Esophagus squamous epithelium (tissue), 5 donors: ENCODE results near the gene FBXO10. TPM values are rescaled to one million over a fixed set of nuclear protein-coding genes. Genes with fewer than 3 reads are reported as not detected.

Source experiments
- DNase-seq: peaks from one replicate; lab custom pipeline; 2025; lab: John Stamatoyannopoulos, UW
- H3K27ac ChIP-seq, 4 donors: fragments of 200-600 bp; sonication (generic); one replicate each; pipeline ENCODE4 v1.5.1; 2016 to 2019; ENCODE audit warnings: mild to moderate bottlenecking in 1 of 4
- H3K27me3 ChIP-seq, 4 donors: fragments of 200-600 bp; sonication (generic); 1 replicate in 3 of 4; 2 replicates in 1 of 4; pipeline versions ENCODE4 v1.5.1 to v1.6.0; 2017 to 2021; ENCODE audit warnings: antibody characterized with exemption in 1 of 4
- H3K36me3 ChIP-seq, 3 donors: fragments of 200-600 bp; sonication (generic); one replicate each; pipeline ENCODE4 v1.5.1; 2016 to 2019
- H3K4me1 ChIP-seq, 3 donors: fragments of 200-600 bp; sonication (generic); one replicate each; pipeline ENCODE4 v1.5.1; 2017 to 2019
- H3K4me3 ChIP-seq, 4 donors: fragments of 200-600 bp; sonication (generic); 1 replicate in 3 of 4; 2 replicates in 1 of 4; pipeline ENCODE4 v1.5.1; 2016 to 2019; ENCODE audit warnings: mild to moderate bottlenecking in 2 of 4, moderate library complexity in 1 of 4
- H3K9me3 ChIP-seq, 3 donors: fragments of 200-600 bp; sonication (generic); one replicate each; pipeline ENCODE4 v1.5.1; 2016 to 2019
- POLR2A ChIP-seq, 4 donors: fragments of 450-650 bp; IDR thresholded peaks; one replicate each; pipeline ENCODE4 v1.6.1; 2017; ENCODE audit warnings: antibody characterized with exemption in 4 of 4, mild to moderate bottlenecking in 4 of 4, moderate library complexity in 3 of 4
- WGBS, 2 donors: methylation state at CpG; one replicate each; pipeline ENCODE4 v1.1.5; 2018; 5-methylcytosine and 5-hydroxymethylcytosine counted together
- intact Hi-C: fragments of 100-400 bp; cut with DNase I; formaldehyde crosslinking; loops from one replicate; pipeline ENCODE4 v1.15.0; 2022
- total RNA-seq, 4 donors: library from RNA; depleted of rRNA; stranded (reverse); fragments of >200 nt; gene quantifications; one replicate each; pipeline ENCODE4 v1.1.0, GENCODE V29; 2016
- TF ChIP-seq, protein P1 (sequence below), 6 experiments: fragments of 450-650 bp in 4 of 6; fragments of 200-600 bp in 2 of 6; sonication (generic) in 2 of 6; IDR thresholded peaks; one replicate each; pipeline ENCODE4 v1.5.1; 2016 to 2019; ENCODE audit warnings: antibody characterized with exemption in 6 of 6, mild to moderate bottlenecking in 4 of 6, moderate library complexity in 4 of 6
- donor health status: DM: yes; HTN: yes; CAD: no.

The FBXO10 gene, protein sequence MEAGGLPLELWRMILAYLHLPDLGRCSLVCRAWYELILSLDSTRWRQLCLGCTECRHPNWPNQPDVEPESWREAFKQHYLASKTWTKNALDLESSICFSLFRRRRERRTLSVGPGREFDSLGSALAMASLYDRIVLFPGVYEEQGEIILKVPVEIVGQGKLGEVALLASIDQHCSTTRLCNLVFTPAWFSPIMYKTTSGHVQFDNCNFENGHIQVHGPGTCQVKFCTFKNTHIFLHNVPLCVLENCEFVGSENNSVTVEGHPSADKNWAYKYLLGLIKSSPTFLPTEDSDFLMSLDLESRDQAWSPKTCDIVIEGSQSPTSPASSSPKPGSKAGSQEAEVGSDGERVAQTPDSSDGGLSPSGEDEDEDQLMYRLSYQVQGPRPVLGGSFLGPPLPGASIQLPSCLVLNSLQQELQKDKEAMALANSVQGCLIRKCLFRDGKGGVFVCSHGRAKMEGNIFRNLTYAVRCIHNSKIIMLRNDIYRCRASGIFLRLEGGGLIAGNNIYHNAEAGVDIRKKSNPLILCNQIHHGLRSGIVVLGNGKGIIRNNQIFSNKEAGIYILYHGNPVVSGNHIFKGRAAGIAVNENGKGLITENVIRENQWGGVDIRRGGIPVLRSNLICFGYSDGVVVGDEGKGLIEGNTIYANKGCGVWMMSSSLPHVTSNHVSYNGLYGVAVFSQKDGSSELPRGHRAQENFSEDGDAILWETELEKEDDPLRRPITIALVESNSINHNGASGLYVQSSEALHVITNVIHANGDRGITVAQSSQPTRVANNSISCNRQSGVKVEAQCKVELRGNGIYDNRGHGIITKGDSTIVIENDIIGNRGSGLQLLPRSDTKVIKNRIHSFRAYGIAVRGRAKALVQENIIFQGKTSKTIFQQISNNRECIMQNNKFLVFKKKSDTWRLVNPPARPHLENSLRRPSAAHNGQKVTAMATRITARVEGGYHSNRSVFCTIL
- 1 to 10 TPM; 3.4 to 6.0 (median 4.4) TPM for total RNA-seq

DNA sequence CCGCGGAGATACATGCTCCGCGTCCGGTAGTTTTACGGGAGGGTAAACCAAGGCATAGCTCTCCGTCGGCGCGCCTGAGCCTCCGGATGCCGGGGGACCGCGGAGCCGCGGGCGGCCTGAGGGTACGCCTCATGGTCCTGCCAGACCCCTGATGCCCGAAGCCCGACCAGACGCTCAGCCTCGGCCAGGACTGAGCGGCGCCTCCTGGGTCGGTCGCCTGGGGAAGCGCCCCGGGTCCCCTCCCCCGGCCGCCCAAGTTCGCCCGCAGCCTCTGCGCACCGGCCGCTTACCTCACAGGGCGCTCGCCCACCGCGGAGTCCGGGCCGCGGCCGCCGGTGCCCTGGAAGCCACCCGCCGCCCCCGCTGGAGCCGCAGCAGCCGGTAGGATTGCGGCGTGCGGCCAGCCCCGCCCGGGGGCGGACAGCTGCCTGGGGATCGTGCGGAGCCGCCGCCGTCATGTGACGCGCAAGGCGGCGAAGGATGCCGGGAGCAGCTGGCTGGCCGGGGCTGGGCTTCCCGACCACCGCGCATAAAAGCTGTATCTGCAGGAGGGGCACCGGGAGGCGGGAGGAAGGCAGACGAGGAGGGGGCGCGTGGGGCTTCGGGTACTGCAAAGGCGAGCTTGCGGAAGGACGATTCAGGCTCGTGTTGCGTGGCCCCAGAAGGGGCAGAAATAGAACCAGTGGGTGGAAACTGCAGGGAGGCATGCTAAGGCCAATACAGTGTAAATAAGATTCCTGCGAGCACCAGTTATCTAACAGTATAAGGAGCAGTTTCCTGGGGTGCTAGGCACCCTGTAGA, at the start of gene FBXO10:
Gene FBXO10 (minus strand): TSS at position 460 of the 801 bp plus-strand sequence. CDS start 34,612 bp downstream, outside the sequence.
- 0 to 2% methylated on average over 6 to 18 of the region's 81 CpGs for WGBS, 2 donors
- TF ChIP-seq, protein P1, sequence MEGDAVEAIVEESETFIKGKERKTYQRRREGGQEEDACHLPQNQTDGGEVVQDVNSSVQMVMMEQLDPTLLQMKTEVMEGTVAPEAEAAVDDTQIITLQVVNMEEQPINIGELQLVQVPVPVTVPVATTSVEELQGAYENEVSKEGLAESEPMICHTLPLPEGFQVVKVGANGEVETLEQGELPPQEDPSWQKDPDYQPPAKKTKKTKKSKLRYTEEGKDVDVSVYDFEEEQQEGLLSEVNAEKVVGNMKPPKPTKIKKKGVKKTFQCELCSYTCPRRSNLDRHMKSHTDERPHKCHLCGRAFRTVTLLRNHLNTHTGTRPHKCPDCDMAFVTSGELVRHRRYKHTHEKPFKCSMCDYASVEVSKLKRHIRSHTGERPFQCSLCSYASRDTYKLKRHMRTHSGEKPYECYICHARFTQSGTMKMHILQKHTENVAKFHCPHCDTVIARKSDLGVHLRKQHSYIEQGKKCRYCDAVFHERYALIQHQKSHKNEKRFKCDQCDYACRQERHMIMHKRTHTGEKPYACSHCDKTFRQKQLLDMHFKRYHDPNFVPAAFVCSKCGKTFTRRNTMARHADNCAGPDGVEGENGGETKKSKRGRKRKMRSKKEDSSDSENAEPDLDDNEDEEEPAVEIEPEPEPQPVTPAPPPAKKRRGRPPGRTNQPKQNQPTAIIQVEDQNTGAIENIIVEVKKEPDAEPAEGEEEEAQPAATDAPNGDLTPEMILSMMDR (IDR thresholded peaks at IDR 0.05) = no peak
- peak in 2 of 4 donors; percentile 44 to 64 for TF ChIP-seq POLR2A (IDR thresholded peaks at IDR 0.05)
- no peak for DNase-seq

DNA sequence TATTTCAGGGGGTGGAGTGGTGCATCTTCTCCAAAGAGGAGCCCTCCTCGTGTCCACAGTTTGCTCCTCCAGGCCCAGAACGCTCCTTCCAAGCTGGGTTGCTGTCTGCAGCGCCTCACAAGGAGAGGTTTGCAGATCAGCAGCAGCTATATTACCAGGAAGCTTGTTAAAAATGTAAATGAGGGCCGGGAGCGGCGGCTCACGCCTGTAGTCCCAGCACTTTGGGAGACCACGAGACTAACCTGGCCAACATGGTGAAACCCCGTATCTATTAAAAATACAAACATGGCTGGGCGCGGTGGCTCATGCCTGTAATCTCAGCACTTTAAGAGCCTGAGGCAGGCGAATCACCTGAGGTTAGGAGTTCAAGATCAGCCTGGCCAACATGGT, 49.6 kb upstream of the FBXO10 start:
- Histone ChIP-seq H3K36me3 (no peaks in the 10 kb centered on the region), H3K4me1 (no peaks in the 10 kb centered on the region), H3K9me3 (no peaks in the 10 kb centered on the region), H3K27ac (no peak overlapping the region), H3K4me3 (no peak overlapping the region), H3K27me3 (no peaks in the 10 kb centered on the region)
- TF ChIP-seq POLR2A (IDR thresholded peaks at IDR 0.05) = no peak
- TF ChIP-seq, protein P1 (IDR thresholded peaks at IDR 0.05) = no peak
- WGBS, 2 donors = 79 to 81% methylated on average over 11 to 12 of the region's 12 CpGs
- DNase-seq = no peak
- intact Hi-C loops = no loop called here

More for the DNA sequence above, at the start of gene FBXO10:
- peaks cover 5 to 26% (median 10%) of the 10 kb centered on the region in 3 donors for H3K4me1 ChIP-seq
- no peaks in the 10 kb centered on the region for H3K27me3 ChIP-seq
- intact Hi-C loops = no loop called here
- no peaks in the 10 kb centered on the region for H3K9me3 ChIP-seq
- H3K4me3 ChIP-seq = peak within 1 kb of the TSS; percentile 64 to 83 (median 73)
- H3K27ac ChIP-seq = peak within 1 kb of the TSS; percentile 76 to 85 (median 82)
- H3K36me3 ChIP-seq = peaks cover 0 to 10% (median 8%) of the 10 kb centered on the region in 3 donors

DNA sequence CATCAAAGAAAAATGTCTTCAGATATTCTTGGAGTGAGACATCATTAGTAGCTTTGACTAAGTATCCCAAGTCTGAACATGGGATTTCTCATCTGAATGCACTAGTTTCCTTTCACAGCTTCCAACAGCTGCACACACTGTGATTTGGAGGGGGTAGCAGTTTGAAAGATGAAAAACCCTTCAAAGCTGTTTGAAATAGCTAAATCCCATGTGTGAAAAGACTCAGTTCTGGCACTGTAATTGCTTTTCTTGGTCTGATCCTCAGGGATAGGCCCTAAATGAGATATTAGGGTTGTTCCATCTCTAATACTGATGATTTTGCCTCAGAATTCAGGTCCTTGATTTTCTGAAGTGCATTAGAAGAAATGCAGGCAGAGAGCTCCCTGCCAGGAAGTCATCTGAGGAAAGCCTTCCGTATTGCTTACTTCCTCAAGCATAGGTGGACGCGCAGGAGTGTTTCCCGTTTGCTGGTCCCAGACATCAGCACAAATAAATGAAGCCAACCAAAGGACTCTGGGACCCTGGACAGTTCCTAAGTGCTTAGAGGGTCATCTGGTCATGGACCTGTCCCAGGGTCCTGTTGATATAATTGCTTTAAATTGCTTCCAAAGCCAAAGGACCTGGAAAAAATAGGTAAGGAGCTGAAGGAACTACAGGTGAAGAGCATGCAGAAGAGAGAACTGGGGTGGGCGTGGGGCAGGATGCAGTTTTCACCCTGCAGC, 49.0 kb upstream of the FBXO10 start:
- Histone ChIP-seq H3K27me3 (no peaks in the 10 kb centered on the region), H3K4me1 (no peaks in the 10 kb centered on the region), H3K36me3 (no peaks in the 10 kb centered on the region), H3K9me3 (no peaks in the 10 kb centered on the region), H3K27ac (no peak overlapping the region), H3K4me3 (no peak overlapping the region)
- TF ChIP-seq, protein P1 (IDR thresholded peaks at IDR 0.05) = no peak
- TF ChIP-seq POLR2A (IDR thresholded peaks at IDR 0.05) = no peak
- 77 to 82% methylated on average over 1 to 5 of the region's 5 CpGs for WGBS, 2 donors
- DNase-seq = no peak
- intact Hi-C loops = no loop called here

DNA sequence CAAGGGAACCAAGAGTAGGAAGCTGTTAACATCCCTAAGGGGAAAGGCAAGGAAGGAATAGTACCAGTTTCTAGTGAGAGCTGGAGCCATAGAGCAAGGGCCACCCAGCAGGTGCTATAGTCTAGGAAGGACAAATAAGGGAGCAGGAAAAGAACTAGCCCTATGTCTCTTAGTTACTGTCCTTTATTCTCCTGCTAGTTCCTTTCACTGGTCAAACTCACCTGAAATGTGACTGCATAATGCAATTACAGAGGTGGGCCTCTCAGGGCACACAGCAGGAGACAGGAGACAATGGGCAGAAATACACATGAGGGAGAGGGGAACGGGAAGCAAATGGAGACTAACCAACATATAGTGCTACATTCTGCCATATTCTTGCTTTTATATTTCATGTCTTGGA, 47.9 kb upstream of the FBXO10 start:
- Histone ChIP-seq H3K4me1 (no peaks in the 10 kb centered on the region), H3K27me3 (no peaks in the 10 kb centered on the region), H3K36me3 (no peaks in the 10 kb centered on the region), H3K27ac (no peak overlapping the region), H3K9me3 (no peaks in the 10 kb centered on the region), H3K4me3 (no peak overlapping the region)
- DNase-seq = no peak
- 83 to 90% methylated on average over 1 of the region's 1 CpG for WGBS, 2 donors
- no peak for TF ChIP-seq POLR2A (IDR thresholded peaks at IDR 0.05)
- TF ChIP-seq, protein P1 (IDR thresholded peaks at IDR 0.05) = no peak
- intact Hi-C loops = no loop called here
